Chondrocyte (in vitro differentiated cells): ENCODE data around the gene NPAS3. TPM values are rescaled to one million over a fixed set of nuclear protein-coding genes. Genes with fewer than 3 reads are reported as not detected.

Experiments used
- DNase-seq: peaks from one replicate; pipeline ENCODE4 v3.0.0; 2021; ENCODE audit warnings: mixed read lengths, low spot score
- H3K27ac Mint-ChIP-seq: one replicate; pipeline ENCODE4 v1.8.0; 2021; ENCODE audit warnings: mild to moderate bottlenecking, moderate library complexity, mixed read lengths; ENCODE audit not compliant: unreplicated experiment
- H3K27me3 Mint-ChIP-seq: 2 replicates; pipeline ENCODE4 v1.8.0; 2021; ENCODE audit warnings: low read depth, mixed read lengths
- H3K36me3 Mint-ChIP-seq: 2 replicates; pipeline ENCODE4 v1.8.0; 2021; ENCODE audit warnings: low read depth, mixed read lengths
- H3K4me1 Mint-ChIP-seq: 2 replicates; pipeline ENCODE4 v1.8.0; 2021; ENCODE audit warnings: low read depth, mild to moderate bottlenecking, mixed read lengths
- H3K4me3 Mint-ChIP-seq: one replicate; pipeline ENCODE4 v1.8.0; 2021; ENCODE audit warnings: mild to moderate bottlenecking, moderate library complexity, mixed read lengths; ENCODE audit not compliant: unreplicated experiment
- H3K9me3 Mint-ChIP-seq: 2 replicates; pipeline ENCODE4 v1.8.0; 2021; ENCODE audit warnings: low read depth, mixed read lengths
- total RNA-seq: library from RNA; stranded (reverse); gene quantifications from 3 replicates; pipeline ENCODE4 v1.2.1, GENCODE V29; 2021
- TF ChIP-seq, protein P1 (sequence below): fragments of 200-600 bp; sonication (generic); IDR thresholded peaks from 2 replicates; pipeline ENCODE4 v1.5.0; 2021; ENCODE audit warnings: antibody characterized with exemption, mild to moderate bottlenecking, moderate library complexity

Gene NPAS3
- total RNA-seq, 1 donor from 2014 or later: 2.6 TPM

DNA sequence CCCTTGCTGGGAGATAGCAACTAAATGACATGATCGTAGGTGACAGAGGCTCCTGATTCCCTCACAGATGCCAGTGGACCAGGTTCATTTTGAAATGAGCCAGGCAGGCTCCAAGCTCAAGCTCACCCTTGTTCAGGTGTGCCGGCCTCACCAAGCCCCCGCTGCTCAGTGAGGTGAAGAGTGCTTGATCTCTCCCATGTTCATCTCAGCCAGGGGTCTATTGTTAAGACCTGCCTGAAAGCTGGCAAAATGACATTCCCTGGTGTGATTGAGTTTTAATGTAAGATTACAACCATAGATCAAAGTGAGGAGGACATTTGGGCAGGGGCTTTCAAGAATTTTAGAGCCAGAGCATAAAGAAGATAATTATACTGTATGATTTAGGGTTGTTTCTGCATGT lies 514.3 kb downstream of the NPAS3 start:
- Mint-ChIP-seq H3K27ac (no peak overlapping the region), H3K4me1 (peaks cover 11% of the 10 kb centered on the region), H3K36me3 (no peaks in the 10 kb centered on the region), H3K4me3 (no peak overlapping the region), H3K27me3 (no peaks in the 10 kb centered on the region), H3K9me3 (no peaks in the 10 kb centered on the region)
- DNase-seq: no peak
- TF ChIP-seq, protein P1, sequence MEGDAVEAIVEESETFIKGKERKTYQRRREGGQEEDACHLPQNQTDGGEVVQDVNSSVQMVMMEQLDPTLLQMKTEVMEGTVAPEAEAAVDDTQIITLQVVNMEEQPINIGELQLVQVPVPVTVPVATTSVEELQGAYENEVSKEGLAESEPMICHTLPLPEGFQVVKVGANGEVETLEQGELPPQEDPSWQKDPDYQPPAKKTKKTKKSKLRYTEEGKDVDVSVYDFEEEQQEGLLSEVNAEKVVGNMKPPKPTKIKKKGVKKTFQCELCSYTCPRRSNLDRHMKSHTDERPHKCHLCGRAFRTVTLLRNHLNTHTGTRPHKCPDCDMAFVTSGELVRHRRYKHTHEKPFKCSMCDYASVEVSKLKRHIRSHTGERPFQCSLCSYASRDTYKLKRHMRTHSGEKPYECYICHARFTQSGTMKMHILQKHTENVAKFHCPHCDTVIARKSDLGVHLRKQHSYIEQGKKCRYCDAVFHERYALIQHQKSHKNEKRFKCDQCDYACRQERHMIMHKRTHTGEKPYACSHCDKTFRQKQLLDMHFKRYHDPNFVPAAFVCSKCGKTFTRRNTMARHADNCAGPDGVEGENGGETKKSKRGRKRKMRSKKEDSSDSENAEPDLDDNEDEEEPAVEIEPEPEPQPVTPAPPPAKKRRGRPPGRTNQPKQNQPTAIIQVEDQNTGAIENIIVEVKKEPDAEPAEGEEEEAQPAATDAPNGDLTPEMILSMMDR: no peak

DNA sequence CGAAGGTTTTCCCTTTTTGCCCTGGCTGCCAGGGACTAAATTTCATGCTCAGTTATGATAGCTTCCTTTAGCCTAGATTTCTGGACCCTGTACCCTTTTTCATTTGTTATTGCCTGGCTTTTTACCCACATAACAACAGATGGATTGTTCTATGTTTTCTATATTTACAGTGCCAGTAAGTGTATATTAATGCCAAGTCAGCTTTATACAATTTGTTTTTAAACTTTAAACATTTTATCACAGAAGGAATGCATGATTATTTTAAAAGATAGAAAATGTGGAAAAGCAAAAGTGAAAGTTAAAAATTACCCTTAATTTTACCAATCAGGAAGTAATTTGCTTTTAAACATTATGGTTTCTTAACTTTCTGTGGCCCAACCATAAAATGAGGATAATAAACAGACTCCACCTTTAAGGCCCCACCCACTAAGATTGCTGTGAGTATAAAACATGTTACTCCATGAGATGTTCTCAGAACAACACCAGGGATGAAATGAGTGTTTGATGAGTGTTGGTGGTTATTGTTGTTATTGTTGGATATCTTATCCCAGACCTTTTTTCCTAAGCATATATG lies 515.4 kb downstream of the NPAS3 start:
- Mint-ChIP-seq H3K36me3 (no peaks in the 10 kb centered on the region), H3K4me1 (peaks cover 11% of the 10 kb centered on the region), H3K4me3 (no peak overlapping the region), H3K27ac (no peak overlapping the region), H3K9me3 (no peaks in the 10 kb centered on the region), H3K27me3 (no peaks in the 10 kb centered on the region)
- TF ChIP-seq, protein P1: no peak
- DNase-seq: no peak

DNA sequence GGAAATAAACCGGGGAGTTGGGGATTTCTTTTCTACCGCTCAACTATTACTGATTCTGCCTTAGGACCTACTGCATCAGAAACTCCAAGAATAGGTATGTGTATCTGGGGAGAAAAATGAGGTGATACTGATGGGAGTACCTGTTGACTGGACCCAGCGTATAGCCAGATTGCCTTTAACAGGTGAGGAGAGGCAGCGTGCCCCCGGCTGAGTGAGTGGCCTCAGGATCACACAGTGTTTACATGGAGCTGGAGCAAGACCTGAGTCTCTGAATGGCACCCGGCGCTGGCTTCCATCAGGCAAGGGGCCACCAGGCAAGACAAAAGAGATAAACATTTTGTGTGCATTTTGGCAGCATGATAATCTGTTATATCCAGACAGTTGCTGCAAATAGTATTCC lies 516.0 kb downstream of the NPAS3 start:
- no peak overlapping the region for H3K27ac Mint-ChIP-seq
- no peaks in the 10 kb centered on the region for H3K36me3 Mint-ChIP-seq
- H3K9me3 Mint-ChIP-seq: no peaks in the 10 kb centered on the region
- no peaks in the 10 kb centered on the region for H3K27me3 Mint-ChIP-seq
- DNase-seq: no peak
- H3K4me1 Mint-ChIP-seq: peaks cover 14% of the 10 kb centered on the region
- TF ChIP-seq, protein P1: no peak
- no peak overlapping the region for H3K4me3 Mint-ChIP-seq

DNA sequence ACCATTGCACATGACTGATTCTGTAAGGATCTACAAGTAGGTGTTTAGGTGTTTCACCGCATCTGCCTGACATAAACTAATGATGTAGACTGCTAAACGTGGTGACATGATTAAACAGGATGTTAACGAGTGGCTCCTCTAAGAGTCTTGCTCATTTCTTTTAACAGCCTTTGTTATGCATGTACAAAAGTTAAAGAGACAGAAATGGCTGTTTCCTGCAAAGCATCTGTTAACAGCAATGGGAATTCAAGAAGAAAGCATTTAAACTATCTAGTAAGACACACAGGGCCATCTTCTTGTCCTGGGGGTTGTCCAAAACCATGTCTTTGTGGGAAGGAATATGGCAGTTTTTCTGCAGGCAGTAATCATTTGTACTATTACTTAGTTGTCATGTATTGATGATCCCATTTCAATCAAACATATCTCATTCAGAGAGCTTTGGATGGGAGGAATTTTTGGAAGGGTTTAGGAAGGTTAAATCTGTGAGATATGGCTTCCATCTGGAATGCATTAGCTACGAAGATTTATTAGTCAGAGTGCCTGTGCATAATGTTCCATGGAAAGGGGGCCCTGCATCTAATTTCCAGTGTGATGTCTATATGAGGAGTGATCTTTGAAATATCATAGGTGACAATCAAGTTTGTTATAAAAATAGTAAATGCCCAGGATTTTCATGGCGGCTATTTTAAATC lies 517.1 kb downstream of the NPAS3 start:
- no peak overlapping the region for H3K27ac Mint-ChIP-seq
- H3K36me3 Mint-ChIP-seq: no peaks in the 10 kb centered on the region
- no peaks in the 10 kb centered on the region for H3K9me3 Mint-ChIP-seq
- no peaks in the 10 kb centered on the region for H3K27me3 Mint-ChIP-seq
- TF ChIP-seq, protein P1: no peak
- peaks cover 23% of the 10 kb centered on the region for H3K4me1 Mint-ChIP-seq
- no peak overlapping the region for H3K4me3 Mint-ChIP-seq
- no peak for DNase-seq

DNA sequence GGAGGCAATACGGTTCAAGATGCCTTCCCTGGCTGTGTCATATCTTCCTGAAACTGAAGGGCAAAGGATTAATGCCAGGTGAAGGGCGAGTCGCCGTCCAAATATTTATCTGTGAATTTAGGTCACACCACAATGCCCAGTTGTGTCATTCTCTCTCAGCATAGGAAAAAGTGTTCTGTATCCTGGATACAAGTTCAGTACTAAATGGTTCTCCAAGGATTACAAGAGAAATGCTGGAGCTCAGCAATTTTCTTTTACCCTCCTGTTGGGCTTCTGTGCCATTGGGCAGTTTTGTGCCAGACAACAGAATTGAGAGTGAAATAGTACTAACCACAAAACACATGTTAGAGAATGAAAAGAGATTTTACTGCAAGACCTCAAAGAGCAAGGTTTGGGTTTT lies 518.3 kb downstream of the NPAS3 start:
- H3K4me1 Mint-ChIP-seq: peaks cover 30% of the 10 kb centered on the region
- DNase-seq: no peak
- H3K36me3 Mint-ChIP-seq: no peaks in the 10 kb centered on the region
- TF ChIP-seq, protein P1: no peak
- H3K9me3 Mint-ChIP-seq: no peaks in the 10 kb centered on the region
- no peaks in the 10 kb centered on the region for H3K27me3 Mint-ChIP-seq
- H3K27ac Mint-ChIP-seq: no peak overlapping the region
- H3K4me3 Mint-ChIP-seq: no peak overlapping the region
